GM19468 (cell line): ENCODE results near the gene ETFB.

Experiments used
- ATAC-seq: cut with Tn5 transposase; IDR thresholded peaks from one replicate; pipeline ENCODE4 v1.9.1; 2021; ENCODE audit warnings: mild to moderate bottlenecking, moderate library complexity, moderate number of reproducible peaks; ENCODE audit not compliant: unreplicated experiment; ENCODE audit errors: extremely low read depth

ETFB gene

GRCh38 chr19:51354103-51354741, 12.0 kb downstream of the ETFB start:
- no peak for ATAC-seq

- ATAC-seq = no peak
Measured at GRCh38 chr19:51352783-51353360, 13.3 kb downstream of the ETFB start.

GRCh38 chr19:51351266-51351990, 14.8 kb downstream of the ETFB start:
- no peak for ATAC-seq

- ATAC-seq = no peak
Measured at GRCh38 chr19:51347209-51347928, 18.8 kb downstream of the ETFB start.

- ATAC-seq = no peak
Measured at GRCh38 chr19:51346742-51347141, 19.4 kb downstream of the ETFB start.

GRCh38 chr19:51345076-51345620, 21.0 kb downstream of the ETFB start:
- ATAC-seq = no peak

- ATAC-seq = no peak
Measured at GRCh38 chr19:51342631-51343569, 23.3 kb downstream of the ETFB start.

GRCh38 chr19:51341976-51342580, 24.1 kb downstream of the ETFB start, which contains the start of gene VSIG10L:
Gene VSIG10L, minus strand, starts transcription at chr19:51342139. Its CDS starts 15 bp downstream, at chr19:51342124.
- no peak for ATAC-seq

- ATAC-seq = no peak
Measured at GRCh38 chr19:51341066-51341465, 25.1 kb downstream of the ETFB start.

- ATAC-seq = no peak
Measured at GRCh38 chr19:51339687-51340656, 26.2 kb downstream of the ETFB start.

GRCh38 chr19:51339313-51339686, 26.9 kb downstream of the ETFB start:
- ATAC-seq = no peak

- peak; percentile 57 for ATAC-seq
Measured at GRCh38 chr19:51338563-51339312, 27.4 kb downstream of the ETFB start.

GRCh38 chr19:51337861-51338562, 28.2 kb downstream of the ETFB start:
- no peak for ATAC-seq

GRCh38 chr19:51337141-51337860, 28.9 kb downstream of the ETFB start:
- no peak for ATAC-seq

GRCh38 chr19:51333836-51334460, 32.2 kb downstream of the ETFB start:
- no peak for ATAC-seq

- ATAC-seq = no peak
Measured at GRCh38 chr19:51331716-51332115, 34.5 kb downstream of the ETFB start.
